Hippocampal formation (tissue), 2 donors: ENCODE results near the gene MLPH.

Experiments used
- DNase-seq, 2 donors: peaks; one replicate each; lab custom pipeline; 2025; lab: John Stamatoyannopoulos, UW

The MLPH gene

DNA sequence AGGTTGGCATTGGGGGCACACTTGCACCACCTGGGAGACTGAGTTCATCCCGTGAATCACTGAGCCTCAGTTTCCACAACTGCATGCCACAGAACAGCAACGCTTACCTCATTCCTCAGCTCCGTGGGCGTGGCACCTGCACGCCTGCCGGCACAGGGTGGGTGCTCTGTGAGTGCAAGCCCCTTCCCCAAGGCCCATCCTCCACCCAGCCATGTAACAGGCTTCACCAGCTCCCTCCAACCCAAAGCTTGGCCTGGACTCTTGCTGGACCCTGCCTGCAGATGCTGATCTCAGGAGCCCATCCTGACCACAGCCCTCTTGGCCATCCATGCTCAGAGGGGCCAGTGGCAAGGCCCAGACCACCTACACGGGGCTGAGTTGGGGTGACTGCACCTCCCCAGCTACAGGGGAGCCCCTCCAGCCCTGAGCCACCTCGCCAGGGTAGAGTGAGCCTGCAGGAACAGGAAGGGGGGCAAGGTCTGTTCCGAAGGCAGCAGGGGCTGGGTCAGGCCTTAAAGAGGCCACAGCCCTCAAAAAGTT, 81.1 kb downstream of the MLPH start:
- DNase-seq = no peak

DNA sequence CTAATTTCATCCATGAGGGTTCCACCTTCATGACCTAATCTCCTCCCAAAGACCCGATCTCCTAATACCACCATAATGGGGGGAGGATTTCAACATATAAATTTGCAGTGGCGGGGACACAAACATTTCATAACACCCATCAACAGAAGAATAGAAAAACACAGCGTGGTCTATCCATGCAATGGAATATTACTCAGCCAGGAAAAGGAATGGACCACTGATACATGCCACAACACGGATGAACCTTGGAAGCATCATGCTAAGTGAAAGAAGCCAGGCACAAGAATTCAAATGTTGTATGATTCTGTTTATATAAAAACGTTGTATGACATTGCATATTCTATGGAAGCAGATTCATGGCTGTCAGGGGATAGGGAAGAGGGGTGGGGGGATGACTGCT, 82.0 kb downstream of the MLPH start:
- DNase-seq = no peak

DNA sequence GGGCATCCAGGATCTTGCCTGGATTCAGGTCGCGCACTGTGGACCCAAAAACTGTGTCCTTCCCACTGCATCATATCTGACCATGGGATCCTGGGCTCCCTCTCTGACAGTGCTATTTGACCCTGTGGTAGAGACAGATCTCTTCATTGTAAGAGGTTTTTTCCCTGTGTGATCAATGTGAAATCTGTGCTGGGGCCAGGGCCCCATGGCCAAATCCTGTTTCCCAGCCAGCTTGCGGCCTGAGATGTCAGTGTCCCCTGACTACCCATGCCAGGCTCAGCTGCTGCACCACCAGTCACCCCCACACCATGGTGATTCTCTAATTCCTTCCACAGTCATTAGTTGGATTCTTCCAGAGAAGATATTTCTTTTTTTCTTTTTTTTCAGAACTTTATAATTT, 82.8 kb downstream of the MLPH start:
- no peak for DNase-seq

DNA sequence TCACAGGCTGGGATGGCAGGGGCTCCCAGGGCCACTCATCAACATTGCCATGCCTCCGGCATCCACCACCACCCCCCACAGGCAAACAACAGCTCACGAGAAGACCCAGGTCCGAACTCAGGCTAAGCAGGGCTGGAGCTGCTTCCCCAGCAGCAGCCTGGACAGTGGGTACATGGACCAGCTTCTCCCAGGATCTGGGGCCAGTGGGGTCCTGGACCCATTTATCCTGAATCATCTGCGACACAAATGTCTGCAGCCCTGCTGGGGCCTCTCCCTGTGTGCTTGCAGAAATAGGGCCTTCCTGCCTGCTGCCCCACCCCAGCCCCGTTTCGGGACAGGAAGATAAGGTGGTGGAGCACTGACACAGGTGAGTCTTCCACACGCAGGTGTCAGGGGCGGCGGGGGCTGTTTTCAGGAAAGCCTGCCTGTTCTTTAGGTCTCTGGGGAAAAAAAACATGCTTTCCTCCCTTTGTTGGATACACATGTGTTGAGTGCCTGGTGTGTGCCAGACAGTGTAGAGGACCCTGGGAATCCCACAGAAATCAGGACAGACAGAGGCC, 83.8 kb downstream of the MLPH start:
- DNase-seq = no peak

DNA sequence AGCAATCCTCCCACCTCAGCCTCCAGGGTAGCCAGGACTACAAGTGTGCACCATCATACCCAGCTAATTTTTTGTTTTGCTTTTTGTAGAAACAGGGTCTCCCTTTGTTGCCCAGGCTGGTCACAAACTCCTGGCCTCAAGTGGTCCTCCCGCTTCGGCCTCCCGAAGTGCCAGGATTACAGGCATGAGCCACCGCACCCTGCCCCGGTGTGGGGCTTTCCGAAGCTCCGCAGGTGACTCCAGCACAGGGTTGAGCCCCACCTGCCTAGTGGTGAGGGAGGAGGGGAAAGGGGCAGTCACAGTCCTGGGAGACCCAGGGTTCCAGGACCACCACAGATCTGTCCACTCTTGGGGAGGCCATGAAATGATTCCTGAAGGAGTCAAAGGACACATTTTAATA, 84.5 kb downstream of the MLPH start:
- DNase-seq = no peak

DNA sequence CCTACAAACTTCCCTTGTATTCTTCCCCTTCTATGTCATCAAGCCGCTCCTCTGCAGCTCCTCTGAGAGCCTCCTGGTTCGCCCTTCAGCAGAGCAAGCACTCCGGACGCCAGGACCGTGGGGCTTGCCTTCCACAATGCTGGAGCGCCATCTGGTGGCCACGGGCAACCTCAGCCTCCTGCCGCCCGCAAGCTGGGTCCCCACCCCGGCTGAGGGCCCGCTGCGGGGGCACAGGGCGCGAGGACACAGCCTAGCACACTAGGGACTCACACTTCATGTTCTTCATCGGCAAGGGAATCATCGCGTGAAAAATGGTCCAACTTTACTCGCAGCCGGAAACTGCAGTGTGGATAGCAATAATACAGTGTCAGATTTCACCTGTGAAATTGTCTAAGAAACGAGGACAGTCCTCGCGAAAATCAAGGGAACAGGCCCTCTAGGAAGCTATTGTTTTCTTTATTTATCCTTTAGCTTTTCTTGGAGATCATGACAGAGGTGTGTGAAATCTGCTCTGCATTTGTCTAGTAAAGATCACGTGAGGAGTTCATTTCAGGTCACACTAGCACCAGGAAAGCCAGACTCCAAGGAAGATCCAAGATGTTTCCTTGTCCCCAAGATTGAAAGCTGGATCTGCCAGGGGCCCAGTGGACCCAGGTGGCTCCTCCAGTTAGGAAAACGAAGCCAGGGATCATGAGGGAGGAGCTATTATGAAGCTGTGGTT, 85.1 kb downstream of the MLPH start:
- DNase-seq = peak; percentile 66 to 86

DNA sequence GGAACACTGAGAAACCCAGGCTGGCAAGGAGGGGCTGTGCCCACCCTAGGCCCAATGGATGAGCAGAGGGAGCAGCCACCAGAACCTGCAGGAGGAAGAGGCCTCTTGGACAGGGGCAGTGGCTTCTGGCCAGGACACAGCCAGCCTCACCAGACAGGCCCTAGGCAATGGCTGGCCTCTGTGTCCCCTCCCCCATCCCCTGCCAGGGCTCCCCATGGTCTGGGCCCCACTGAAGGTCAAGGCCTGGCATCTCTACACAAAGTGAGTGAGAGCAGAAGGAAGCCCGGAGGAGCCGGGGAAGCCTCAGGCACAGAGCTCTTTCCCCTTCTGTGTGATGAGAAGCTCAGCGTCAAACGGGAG, 85.7 kb downstream of the MLPH start:
- DNase-seq = no peak

DNA sequence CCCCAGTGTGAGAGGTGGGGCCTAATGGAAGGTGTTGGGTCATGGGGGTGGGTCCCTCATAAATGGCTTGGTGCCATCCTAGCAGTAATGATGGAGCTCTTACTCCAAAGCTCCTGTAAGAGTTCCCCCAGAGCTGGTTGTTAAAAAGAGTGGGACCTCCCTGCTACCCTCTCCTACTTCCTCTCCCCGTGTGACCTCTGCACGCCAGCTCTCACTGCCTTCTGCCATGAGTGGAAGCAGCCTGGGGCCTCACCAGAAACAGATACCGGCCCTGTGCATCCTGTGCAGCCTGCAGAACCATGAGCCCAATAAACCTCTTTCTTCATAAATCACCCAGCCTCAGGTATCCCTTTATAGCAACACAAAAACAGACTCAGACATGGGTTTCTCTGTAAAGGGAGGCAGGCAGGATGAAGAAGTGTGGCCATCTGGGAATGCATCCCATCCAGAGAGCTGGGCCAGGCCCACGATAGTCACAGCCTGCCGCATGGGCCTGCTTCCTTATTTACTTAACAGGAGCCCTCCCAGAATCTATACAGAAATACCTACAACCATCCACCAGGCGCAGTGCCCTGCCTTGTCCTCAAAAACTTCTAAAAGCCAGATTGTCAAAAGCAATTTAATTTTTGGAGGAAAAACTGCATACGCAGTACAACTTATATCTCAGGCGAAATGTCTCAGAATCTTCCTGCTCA, 86.8 kb downstream of the MLPH start:
- DNase-seq = no peak

DNA sequence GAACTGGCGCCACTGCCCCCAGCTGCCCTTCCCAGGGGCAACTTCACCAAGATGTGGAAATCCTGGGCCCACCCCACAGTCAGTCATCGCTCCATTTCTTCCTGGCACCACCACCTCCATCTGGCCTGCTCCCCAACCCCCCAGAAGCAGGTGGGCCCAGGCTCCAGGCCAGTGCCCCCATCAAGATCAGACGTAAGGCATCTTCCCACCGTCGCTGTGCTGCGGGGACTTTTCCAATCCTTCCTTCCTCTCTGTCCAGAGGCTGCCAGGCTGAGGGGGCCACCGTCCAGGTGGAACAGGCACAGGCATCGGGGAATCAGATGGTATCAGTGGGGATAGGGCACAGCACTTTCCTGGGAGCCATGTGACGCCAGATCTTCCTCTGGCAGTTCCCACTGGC, 87.4 kb downstream of the MLPH start:
- DNase-seq = no peak

DNA sequence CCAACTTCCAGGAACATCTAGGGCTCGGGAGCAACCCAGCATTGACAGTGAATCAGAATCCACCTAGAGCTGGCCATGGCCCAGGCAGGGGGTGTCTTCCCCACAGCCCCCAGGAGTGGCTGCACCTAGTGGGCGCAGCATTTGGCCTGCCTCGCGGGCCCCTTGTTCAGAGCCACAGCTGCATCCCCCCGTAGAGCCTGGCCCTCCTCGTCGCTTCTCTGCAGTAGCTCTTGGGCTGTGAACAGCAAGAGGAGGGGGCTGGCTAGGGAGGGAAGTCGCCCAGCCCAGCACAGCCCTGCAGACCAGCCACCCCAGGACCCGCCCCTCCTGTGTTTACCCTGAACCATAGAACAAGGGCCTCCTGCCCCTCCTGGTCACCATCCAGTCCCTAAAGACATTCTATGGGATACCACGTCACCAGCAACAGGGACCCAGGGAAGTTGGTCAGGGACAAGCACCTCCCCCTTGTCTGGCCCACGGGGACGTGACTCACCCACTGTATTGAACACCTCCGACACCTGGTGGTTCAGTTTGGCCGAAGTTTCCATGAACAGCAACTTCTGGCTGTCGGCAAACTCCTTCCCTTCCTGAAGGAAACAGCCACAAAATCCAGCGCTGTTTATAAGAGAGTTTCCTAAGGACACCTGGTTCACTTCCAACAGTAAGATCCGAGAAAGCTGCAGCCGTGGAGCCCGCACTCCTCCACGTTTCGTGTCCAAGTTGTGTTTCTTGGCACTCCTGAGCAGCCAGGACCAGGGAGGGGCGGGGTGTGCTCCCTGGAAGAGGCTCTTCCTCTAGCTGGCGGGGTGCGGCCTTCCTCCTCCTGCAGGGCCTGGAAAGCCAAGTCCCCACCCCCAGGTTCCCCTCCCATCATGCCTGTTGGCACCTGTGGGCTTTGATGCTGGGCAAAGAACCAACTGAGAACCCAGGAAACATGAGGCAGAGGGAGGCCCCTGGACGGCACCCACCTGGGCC, 88.1 kb downstream of the MLPH start:
- peak in 1 of 2 donors; percentile 8 for DNase-seq

DNA sequence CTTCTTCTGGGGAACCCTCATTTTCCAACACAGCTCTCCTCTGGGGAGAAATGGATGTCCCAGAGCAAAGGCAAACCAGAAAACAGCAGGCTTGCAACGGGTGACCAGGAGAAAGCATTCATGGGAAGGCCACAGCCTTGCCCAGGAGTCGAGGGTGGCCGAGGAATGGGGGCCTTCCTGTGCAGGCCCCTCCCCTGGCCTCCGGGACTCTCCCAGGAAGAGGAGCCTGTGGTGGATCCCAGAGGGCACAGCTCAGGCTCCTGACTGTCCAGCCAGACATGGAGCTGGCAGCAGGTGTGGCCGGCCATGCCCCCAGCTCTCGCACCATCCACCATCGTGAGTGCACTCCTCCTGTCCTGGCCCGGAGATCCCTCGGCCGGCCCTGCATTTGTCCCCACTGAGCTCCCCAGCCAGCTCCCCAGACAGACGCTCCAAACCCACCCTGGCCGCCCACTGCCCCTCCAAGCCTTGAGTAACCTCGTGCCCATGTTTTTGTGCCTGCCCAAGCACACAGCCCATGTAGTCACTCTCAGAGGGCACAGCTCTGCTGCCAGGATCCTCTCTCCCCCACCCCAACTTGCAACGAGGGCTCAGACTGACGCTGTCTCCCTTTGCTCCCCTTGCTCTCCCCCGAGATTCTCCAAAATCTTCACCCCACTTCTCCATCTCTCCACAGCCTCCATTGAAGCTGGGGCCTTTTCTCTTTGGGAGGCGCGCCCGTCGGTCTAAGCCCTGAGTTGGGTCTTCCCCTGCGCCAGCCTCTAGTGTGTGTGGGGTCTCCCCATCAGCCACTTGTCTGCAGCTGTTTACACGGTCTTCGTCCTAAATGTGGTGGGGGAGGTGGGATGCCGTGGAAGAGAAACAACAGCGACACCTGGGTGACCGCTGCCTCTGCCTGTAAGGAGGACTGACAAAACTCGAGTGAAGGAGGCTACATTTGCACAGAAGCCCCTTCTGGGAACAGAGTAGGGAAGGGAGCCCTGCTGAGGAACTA, 89.1 kb downstream of the MLPH start:
- DNase-seq = no peak

DNA sequence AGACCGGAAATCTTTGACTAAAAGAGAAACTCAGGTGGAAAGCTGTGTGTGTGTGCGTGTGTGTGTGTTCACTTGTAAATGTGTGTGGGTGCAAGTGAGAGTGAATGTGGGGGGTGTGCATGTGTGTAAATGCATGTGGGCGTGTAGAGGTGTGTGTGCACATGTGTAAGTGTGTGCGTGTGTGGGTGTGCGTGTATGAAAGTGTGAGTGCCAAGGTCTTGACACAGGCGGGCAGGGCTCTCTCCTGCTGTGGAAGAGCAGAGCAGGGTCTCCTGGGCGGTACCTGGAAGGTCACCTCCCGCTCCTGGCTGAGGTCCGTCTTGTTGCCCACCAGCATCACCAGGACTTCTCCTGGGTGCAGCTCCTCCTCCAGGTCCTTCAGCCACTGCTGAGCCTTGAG, 89.9 kb downstream of the MLPH start:
- no peak for DNase-seq

DNA sequence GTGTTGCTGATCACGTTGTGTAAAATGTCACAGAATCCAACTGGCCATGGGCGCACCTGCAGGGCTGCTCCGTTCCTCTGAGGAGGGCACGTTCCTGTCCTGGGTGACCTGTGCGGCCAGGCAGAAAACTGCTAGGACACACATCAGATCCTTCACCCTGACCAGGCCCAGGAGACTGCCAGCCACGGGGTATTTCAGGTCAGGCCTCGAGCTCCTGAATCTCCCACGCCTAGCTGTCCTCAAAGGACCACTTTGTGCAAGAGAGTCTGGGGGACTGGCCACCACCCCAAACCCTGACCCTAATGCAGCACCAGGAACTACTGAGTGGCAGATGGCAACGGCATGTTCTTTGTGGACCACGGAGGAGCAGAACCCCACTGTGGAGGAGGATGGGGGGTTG, 90.4 kb downstream of the MLPH start:
- DNase-seq = no peak

DNA sequence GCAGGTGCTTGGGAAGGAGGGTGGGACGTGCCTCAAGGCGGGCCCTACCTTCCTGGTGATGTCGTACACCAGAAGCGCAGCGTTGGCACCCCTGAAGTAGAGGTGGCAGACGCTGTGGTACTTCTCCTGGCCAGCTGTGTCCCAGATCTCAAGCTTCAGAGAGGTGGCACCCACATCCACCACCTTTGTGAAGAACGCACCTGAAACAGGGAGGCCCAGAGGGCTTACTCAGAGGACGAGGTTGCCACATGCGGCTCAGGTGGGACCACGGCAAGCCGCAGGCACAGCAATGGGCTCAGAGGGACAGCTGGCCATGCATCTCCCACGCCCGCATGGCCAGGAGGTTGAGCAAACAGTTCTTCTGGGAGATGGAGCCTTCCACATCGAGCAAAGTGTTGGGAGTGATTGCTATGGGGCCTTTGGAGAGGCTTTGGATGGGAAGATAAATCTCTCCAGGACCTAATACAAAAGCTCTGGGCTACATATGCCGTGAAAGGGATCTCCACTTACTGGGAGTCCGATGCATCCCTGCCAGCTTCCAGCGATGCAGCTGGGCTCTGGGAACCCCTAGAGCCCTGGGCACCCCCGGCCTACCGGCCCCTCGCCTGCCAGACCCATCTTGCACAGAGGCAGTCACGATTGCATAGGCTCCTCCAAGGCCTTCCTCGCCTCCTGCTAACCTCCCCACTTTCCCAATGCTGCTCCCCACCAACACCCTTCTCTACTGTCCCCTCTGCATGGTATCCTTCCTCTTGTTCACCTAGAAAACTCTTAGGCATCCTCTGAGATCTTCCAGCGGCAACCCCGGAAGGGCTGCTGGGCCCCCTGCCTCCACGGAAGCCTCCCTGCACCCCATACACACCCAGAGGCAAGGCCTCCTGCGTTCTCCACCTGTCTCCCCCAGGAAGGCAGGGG, 91.2 kb downstream of the MLPH start:
- no peak for DNase-seq

DNA sequence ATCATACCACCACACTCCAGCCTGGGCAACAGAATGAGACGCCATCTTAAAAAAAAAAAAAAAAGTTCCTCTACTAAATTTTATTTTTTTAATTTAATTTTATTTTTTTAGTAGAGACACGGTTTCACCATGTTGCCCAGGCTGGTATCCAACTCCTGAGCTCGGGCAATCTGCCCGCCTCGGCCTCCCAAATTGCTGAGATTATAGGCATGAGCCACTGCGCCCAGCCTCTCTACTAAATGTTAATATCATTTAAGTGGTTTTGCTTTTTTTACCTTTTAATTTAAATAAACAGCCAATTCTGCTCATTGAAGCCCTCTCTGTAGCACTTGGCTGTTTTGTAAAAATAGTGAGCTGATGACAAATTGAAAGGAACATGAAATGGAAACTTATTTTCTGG, 94.3 kb downstream of the MLPH start:
- no peak for DNase-seq

DNA sequence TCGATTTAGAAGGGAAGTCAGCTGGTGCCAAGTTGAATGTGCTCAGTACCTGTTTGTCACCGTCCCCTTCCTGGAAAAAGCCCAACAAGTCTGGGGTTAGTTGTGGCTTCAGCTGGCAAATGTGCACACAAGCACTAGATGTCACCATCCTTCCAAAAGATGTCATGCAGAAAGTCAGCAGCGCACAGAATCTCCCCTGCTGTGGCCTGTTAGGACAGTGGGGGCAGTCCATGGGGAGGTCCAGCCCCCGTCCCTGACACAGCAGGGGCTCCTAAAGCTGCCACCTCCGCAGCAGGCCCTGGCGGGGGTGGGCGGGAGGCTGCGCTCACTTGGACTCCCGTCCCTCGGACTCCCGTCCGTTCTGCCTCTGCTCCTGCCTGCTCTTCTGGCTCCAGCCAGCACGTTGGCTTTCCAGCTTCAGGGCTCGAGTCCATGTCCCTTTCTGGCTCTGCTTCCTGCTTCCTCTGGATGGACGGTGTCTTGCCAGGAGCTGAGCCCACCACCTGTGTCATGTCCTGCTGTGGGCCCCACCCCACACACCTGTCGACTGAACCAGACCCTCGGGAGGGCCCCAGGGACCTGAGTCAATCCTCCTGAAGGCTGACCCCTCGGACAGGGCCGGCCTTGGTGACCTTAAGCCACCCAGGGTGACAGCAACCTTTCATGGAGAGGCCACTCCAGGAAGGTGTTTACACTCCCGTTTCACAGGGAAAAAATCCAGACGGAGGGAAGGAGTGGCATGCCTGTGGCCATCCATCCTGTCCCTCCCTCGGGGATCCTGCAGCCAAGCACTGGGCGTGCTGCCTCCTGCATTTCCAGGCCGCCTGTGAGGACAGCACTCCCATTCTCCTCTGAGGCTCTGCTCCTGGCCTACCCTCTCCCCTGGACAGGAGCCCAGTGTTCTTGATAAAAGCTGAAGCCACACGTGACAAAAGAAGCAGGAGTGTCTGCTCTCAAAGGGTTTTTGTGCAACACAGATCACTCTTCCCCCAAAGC, 95.0 kb downstream of the MLPH start:
- DNase-seq = peak; percentile 24 to 42

DNA sequence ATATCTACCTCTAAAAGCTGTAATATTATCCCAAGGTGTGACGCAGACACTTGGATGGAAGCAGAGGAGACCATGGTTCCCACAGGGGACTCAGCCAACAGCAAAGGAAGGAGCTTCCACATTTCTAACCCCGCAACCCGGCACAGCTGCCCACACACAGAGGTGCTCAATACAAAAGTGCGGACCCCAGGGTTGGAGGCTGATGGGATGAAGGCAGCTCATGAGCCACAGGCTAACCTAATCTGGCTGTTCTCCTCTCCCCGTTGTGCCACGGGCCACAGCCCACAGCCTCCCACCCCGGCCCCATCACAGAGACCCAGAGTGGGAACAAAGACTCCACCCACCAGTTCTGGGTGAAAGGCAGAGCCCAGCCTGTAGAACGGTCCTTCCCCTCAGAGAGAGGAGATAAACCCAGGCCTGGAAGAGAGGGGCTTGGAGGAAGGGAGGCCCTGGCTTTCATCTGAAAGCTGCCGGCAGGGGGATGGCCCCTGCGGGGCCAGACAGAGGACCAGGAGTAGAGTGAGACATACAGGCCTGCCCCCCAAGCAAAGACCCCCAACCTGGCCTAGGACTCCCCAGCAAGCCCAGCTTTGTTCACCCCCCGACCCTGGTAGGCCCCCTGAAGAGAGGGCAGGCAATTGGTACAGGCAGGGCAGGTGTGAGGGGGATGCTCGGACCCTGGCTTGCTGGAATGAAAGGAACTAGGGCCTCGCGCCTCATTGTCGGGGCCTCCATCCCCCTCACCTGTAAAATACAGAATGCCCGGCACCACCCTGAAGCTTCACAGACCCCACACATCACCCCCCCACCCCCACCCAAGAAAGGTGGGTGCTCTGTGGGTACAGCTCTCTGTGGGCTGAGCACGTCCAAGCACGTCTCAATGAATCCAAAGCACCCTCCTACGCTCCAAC, 96.6 kb downstream of the MLPH start:
- no peak for DNase-seq
